ENCODE measurements around the gene PRPSAP1. TPM values are rescaled to one million over a fixed set of nuclear protein-coding genes. Genes with fewer than 3 reads are reported as not detected.

PRPSAP1 gene
- total RNA-seq, 1 experiment from 2014 or later, result 63.3 TPM

- POLR2A ChIA-PET (ENCODE audit: unreplicated experiment), result interaction anchor here (0.9 kb wide), 1 partner anchor 483 kb away, joined by 6 read pairs; no protein-coding TSS in a partner anchor
- H3K4me3 ChIP-seq, result peak overlapping the region; percentile 12; the same call in 1 of the 2 replicates
- no TSS peak for BruUV-seq (replicated peaks)
- H3K36me3 ChIP-seq (ENCODE audit: low read depth), result no peaks in the 10 kb centered on the region
- intact Hi-C loops (cut with micrococcal nuclease; ENCODE audit: unreplicated experiment), result loop anchor here (1.0 to 2.0 kb wide), 3 partner anchors 11 to 130 kb away; no protein-coding TSS in a partner anchor
- H3K79me2 ChIP-seq (ENCODE audit: low read depth), result peaks cover 22% of the 10 kb centered on the region
- no peaks in the 10 kb centered on the region for H3K9me2 ChIP-seq (ENCODE audit: insufficient read depth)
- TF ChIP-seq EZH2 (IDR thresholded peaks at IDR 0.05; ENCODE audit: low read depth), result no peak
- no peak for TF ChIP-seq CTCF (conservative IDR thresholded peaks at IDR 0.05)
- CTCF ChIA-PET, result interaction anchor here (0.5 to 1.6 kb wide), 5 partner anchors 17 to 308 kb away, joined by 3 to 5 read pairs (median 4); no protein-coding TSS in a partner anchor
- H2AFZ ChIP-seq, result no peak overlapping the region
- H4K20me1 ChIP-seq (ENCODE audit: insufficient read depth), result no peaks in the 10 kb centered on the region
- peaks cover 46% of the 10 kb centered on the region for H3F3A ChIP-seq (ENCODE audit: insufficient read depth, low read depth)
- no peaks in the 10 kb centered on the region for H3K9me3 ChIP-seq (ENCODE audit: insufficient read depth, low read depth)
- peak overlapping the region; percentile 88 for H3K27ac ChIP-seq
- H3K4me2 ChIP-seq, result peak overlapping the region; percentile 89
- DNase-seq, result peak; percentile 70 to 97
- no peaks in the 10 kb centered on the region for H3K27me3 ChIP-seq (ENCODE audit: insufficient read depth, low read depth)
- H3K4me1 ChIP-seq (replicated peaks; ENCODE audit: insufficient read depth), result peaks cover 75% of the 10 kb centered on the region
Measured at GRCh38 chr17:76262732-76263344, 90.9 kb downstream of the PRPSAP1 start.

GRCh38 chr17:76261421-76262215, 92.1 kb downstream of the PRPSAP1 start:
- no peak for TF ChIP-seq CTCF (conservative IDR thresholded peaks at IDR 0.05)
- TF ChIP-seq EZH2 (IDR thresholded peaks at IDR 0.05; ENCODE audit: low read depth), result no peak
- Histone ChIP-seq H3K36me3 (ENCODE audit: low read depth) (no peaks in the 10 kb centered on the region), H3K4me1 (replicated peaks; ENCODE audit: insufficient read depth) (peaks cover 64% of the 10 kb centered on the region), H3K79me2 (ENCODE audit: low read depth) (peaks cover 10% of the 10 kb centered on the region), H3K4me3 (no peak overlapping the region), H4K20me1 (ENCODE audit: insufficient read depth) (no peaks in the 10 kb centered on the region), H2AFZ (no peak overlapping the region), H3K27me3 (ENCODE audit: insufficient read depth, low read depth) (no peaks in the 10 kb centered on the region), H3F3A (ENCODE audit: insufficient read depth, low read depth) (peaks cover 46% of the 10 kb centered on the region), H3K9me3 (ENCODE audit: insufficient read depth, low read depth) (no peaks in the 10 kb centered on the region), H3K4me2 (peak overlapping the region; percentile 89), H3K9me2 (ENCODE audit: insufficient read depth) (no peaks in the 10 kb centered on the region), H3K27ac (peak overlapping the region; percentile 88)
- DNase-seq, result no peak
- no TSS peak for BruUV-seq (replicated peaks)
- POLR2A ChIA-PET (ENCODE audit: unreplicated experiment), result interaction anchor here (0.6 kb wide), 1 partner anchor 261 kb away, joined by 3 read pairs; no protein-coding TSS in a partner anchor
- CTCF ChIA-PET, result interaction anchor here (1.6 kb wide), 1 partner anchor 18 kb away, joined by 5 read pairs; no protein-coding TSS in a partner anchor
- intact Hi-C loops (cut with micrococcal nuclease; ENCODE audit: unreplicated experiment), result loop anchor here (1.0 to 2.0 kb wide), 3 partner anchors 9 to 129 kb away; no protein-coding TSS in a partner anchor

GRCh38 chr17:76260669-76261068, 93.0 kb downstream of the PRPSAP1 start:
- H3F3A ChIP-seq (ENCODE audit: insufficient read depth, low read depth), result peaks cover 46% of the 10 kb centered on the region
- no peaks in the 10 kb centered on the region for H4K20me1 ChIP-seq (ENCODE audit: insufficient read depth)
- H2AFZ ChIP-seq, result no peak overlapping the region
- no peaks in the 10 kb centered on the region for H3K9me3 ChIP-seq (ENCODE audit: insufficient read depth, low read depth)
- no peak for DNase-seq
- ChIA-PET CTCF (no interaction called here), POLR2A (ENCODE audit: unreplicated experiment) (no interaction called here)
- no peaks in the 10 kb centered on the region for H3K36me3 ChIP-seq (ENCODE audit: low read depth)
- 0 out of 2 replicates have a peak overlapping the region, but pooled peaks have one; percentile 56 for H3K4me2 ChIP-seq
- intact Hi-C loops (cut with micrococcal nuclease; ENCODE audit: unreplicated experiment), result no loop called here
- H3K27ac ChIP-seq, result no peak overlapping the region
- BruUV-seq (replicated peaks), result no TSS peak
- TF ChIP-seq EZH2 (IDR thresholded peaks at IDR 0.05; ENCODE audit: low read depth), result no peak
- TF ChIP-seq CTCF (conservative IDR thresholded peaks at IDR 0.05), result no peak
- H3K27me3 ChIP-seq (ENCODE audit: insufficient read depth, low read depth), result no peaks in the 10 kb centered on the region
- H3K4me3 ChIP-seq, result no peak overlapping the region
- peaks cover 64% of the 10 kb centered on the region for H3K4me1 ChIP-seq (replicated peaks; ENCODE audit: insufficient read depth)
- H3K79me2 ChIP-seq (ENCODE audit: low read depth), result peaks cover under 1% of the 10 kb centered on the region; the same call in 1 of the 2 replicates
- no peaks in the 10 kb centered on the region for H3K9me2 ChIP-seq (ENCODE audit: insufficient read depth)
